Brain microvascular endothelial cell (primary cell): ENCODE results near the gene MDP1.

Experiments
- DNase-seq: peaks from one replicate; pipeline ENCODE4 v3.0.0-alpha.2; 2020
- H3K27ac ChIP-seq: fragments of 250-450 bp; sonication (Bioruptor Pico); 2 replicates; pipeline ENCODE4 v1.5.1; 2020; ENCODE audit warnings: mild to moderate bottlenecking, moderate library complexity
- H3K27me3 ChIP-seq: fragments of 250-450 bp; sonication (Bioruptor Pico); replicated peaks from 2 replicates; pipeline ENCODE4 v1.5.1; 2020; ENCODE audit warnings: mild to moderate bottlenecking
- H3K36me3 ChIP-seq: fragments of 250-450 bp; sonication (Bioruptor Pico); replicated peaks from 2 replicates; pipeline ENCODE4 v1.5.1; 2020; ENCODE audit warnings: mild to moderate bottlenecking
- H3K4me3 ChIP-seq: 2 replicates; pipeline ENCODE4 v1.5.1; 2011; ENCODE audit warnings: low read depth, mild to moderate bottlenecking, control low read depth, low read length, moderate library complexity
- in situ Hi-C: cut with HindIII; loops from 2 replicates; pipeline ENCODE4 v1.10.0; 2017; ENCODE audit warnings: low sequenced_read_pairs, low pct_ligation_motif_present
- TF ChIP-seq, protein P1 (sequence below): IDR thresholded peaks from 2 replicates; pipeline ENCODE4 v1.5.1; 2011; ENCODE audit warnings: low read depth, mild to moderate bottlenecking, moderate library complexity, low read length, control low read depth, inconsistent platforms; ENCODE audit errors: missing control alignments

Gene MDP1

DNA sequence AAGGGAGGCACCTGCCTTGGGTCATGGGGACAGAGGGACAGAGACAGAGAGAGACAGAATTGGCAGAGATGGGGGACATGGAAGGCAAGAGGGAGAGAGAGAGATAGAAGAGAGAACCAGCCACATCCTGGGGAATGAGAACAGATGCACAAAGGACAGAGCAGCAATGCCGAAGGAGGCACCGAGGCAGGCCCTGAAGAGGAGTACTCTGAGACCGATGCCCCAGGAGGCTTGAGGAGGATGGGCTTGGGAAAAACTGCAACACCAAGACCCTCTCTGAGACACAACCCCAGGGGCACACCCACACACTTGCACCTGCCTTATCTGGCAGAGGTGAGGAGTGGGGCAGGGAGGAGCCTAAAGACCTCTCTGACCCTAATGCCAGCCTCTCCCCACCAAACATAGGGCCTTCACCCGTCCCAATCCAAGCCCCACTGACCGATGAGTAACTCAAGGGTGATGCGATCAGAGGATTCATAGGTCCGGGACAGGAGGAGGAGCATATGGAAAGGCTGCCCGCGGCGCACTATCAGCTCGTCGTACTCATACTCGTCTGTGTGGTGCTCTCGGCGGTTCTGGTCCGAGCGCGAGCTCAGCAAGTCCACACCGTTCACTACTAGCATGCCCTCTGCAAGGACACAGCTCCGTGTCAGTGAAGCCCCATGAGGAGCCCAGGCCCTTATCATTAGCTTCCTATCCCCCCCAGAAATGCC is 45.5 kb upstream of the MDP1 start:
- Histone ChIP-seq H3K27ac (no peak overlapping the region), H3K27me3 (no peaks in the 10 kb centered on the region), H3K36me3 (peaks cover 4% of the 10 kb centered on the region), H3K4me3 (no peak overlapping the region)
- in situ Hi-C loops = no loop called here
- TF ChIP-seq, protein P1, sequence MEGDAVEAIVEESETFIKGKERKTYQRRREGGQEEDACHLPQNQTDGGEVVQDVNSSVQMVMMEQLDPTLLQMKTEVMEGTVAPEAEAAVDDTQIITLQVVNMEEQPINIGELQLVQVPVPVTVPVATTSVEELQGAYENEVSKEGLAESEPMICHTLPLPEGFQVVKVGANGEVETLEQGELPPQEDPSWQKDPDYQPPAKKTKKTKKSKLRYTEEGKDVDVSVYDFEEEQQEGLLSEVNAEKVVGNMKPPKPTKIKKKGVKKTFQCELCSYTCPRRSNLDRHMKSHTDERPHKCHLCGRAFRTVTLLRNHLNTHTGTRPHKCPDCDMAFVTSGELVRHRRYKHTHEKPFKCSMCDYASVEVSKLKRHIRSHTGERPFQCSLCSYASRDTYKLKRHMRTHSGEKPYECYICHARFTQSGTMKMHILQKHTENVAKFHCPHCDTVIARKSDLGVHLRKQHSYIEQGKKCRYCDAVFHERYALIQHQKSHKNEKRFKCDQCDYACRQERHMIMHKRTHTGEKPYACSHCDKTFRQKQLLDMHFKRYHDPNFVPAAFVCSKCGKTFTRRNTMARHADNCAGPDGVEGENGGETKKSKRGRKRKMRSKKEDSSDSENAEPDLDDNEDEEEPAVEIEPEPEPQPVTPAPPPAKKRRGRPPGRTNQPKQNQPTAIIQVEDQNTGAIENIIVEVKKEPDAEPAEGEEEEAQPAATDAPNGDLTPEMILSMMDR = no peak
- DNase-seq = no peak

DNA sequence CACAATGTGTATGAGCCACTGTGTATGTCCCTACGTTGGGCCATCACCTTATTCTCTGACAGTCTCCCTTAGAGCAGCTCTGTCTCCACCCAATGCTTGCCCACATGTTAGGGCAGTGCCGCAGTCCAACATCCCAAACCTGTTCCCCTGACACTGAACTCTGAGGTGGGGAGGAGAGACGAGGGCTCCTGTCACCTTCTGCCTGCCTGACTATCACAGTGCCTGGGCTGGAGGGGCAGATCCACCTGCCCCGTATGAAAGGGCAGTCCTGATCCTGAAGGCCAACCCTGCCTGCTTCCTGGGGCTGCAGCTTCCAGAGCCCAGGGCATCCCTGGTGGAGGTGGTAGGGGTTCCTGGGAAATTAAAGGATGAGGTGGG is 44.9 kb upstream of the MDP1 start:
- DNase-seq = no peak
- no peak overlapping the region for H3K4me3 ChIP-seq
- in situ Hi-C loops = no loop called here

DNA sequence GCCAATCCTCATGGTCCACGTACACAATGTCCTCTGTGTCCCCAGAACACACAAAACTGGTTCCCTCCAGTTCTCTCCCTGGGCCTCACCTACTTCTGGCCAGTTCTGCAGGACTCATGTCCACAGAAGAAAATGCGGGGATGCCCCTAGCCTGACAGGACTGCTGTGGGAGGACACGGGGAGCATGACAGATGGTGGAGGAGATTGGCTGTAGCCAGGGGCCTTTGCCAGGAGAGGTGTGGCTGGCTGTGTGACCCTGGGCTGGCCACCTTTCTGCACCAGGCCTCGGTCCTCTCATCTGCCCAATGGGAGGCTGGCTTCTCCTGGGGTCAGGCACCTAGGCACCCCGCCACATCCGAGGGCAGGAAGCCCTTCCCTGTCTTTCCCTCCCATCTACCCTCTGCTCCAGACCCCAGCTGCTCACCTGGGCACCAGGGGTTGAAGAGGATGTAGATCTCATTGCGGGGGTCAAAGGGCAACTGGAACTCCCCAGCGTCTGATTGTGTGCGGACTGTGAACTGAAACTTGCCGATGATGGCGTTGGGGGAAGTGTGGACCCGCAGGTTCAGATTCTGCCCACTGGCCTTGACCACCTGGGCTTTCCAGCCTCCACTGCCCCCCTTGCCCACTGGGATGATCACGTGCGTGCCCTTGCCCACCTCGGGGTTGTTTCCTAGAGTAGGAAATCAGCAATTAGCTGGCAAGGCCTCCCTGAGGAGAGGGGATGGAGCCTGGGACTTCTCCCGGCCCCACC is 44.3 kb upstream of the MDP1 start:
- no peak for DNase-seq
- Histone ChIP-seq H3K27me3 (no peaks in the 10 kb centered on the region), H3K4me3 (no peak overlapping the region), H3K36me3 (no peaks in the 10 kb centered on the region), H3K27ac (no peak overlapping the region)
- TF ChIP-seq, protein P1 = no peak
- in situ Hi-C loops = no loop called here

More for the DNA sequence above, 44.9 kb upstream of the MDP1 start:
- H3K27ac ChIP-seq = no peak overlapping the region
- H3K27me3 ChIP-seq = no peaks in the 10 kb centered on the region
- TF ChIP-seq, protein P1 = no peak
- peaks cover 4% of the 10 kb centered on the region for H3K36me3 ChIP-seq

DNA sequence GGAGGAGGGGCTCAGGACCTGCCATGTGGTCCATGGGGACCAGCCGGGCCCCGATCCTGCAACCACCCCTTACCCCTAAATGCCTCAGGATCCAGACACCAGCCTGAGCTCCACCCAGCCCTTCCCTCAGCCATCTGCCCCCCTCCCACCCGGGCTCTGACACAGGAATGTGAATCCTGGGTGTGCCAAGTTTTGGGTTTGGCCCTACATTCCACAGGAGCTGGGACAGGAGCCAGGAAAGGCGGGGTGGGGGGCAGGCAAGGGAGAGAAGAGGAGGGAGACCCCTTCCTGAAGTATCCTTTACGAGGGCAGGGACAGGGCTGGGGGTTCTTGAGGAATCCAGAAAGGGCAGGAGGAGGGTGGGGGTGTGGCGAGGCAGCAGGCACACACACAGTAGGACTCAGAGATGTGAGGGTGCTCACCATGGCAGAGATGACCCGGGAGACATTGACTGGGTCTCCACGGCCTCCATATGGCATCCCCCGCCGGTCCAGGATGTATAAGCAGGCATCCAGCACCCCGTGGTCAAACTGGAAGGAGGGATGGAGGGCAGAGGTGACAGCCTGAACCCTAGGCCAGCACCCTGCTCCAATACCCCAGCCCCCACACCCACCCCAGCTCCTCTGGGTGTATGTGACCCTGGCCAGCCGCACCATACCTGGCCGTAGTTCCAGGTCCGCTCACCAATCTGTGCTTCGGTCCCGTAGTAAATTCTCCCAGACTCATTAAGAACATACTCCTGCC is 43.6 kb upstream of the MDP1 start:
- no peak for DNase-seq
- H3K4me3 ChIP-seq = no peak overlapping the region
- no peak overlapping the region for H3K27ac ChIP-seq
- no peaks in the 10 kb centered on the region for H3K27me3 ChIP-seq
- H3K36me3 ChIP-seq = no peaks in the 10 kb centered on the region
- TF ChIP-seq, protein P1 = no peak
- in situ Hi-C loops = no loop called here

DNA sequence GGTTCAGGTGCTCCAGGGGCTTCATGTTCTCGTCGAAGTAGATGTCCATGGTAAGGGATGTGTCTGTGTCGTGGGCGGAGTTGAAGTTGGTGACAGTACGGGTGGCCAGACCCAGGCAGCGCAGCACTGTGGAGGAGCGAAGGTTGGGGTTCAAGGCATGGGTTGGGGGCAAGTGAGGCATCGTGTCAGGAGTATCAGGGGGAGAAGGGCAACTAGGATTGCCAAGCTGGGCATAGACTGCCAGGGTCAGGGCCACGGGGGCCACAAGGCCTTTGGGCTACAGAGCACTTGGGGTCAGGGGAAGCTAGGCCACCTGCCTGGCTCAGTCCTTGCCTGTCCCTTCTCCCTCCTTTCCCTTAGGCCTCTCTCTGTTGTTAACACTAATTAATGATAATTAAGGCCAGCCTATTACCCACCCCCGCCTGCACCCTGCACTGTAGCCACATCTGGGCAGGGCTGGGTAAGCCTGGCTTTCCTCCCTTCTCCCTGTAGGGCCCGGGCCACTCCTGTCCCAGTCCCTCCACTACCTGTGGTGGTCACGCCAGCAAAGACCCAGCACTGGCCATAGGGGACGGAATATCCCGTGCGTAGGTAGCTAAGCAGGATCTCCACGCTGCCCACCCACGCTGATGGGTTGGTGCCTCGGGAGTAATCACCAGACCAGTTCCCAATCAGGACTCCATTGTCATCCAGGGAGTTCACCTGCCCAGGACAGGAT is 42.8 kb upstream of the MDP1 start:
- Histone ChIP-seq H3K36me3 (no peaks in the 10 kb centered on the region), H3K27ac (no peak overlapping the region), H3K27me3 (no peaks in the 10 kb centered on the region), H3K4me3 (no peak overlapping the region)
- no peak for DNase-seq
- in situ Hi-C loops = no loop called here
- TF ChIP-seq, protein P1 = no peak
